HPDE6-E6E7 (cell line): ENCODE data around the gene DRD4.
A peak's percentile ranks its signal among the peaks of the same experiment; 100 is the strongest.

Experiments used
- DNase-seq: peaks from one replicate; pipeline ENCODE4 v3.0.0; 2011; ENCODE audit warnings: missing footprints; ENCODE audit errors: extremely low spot score

Gene DRD4

DNA sequence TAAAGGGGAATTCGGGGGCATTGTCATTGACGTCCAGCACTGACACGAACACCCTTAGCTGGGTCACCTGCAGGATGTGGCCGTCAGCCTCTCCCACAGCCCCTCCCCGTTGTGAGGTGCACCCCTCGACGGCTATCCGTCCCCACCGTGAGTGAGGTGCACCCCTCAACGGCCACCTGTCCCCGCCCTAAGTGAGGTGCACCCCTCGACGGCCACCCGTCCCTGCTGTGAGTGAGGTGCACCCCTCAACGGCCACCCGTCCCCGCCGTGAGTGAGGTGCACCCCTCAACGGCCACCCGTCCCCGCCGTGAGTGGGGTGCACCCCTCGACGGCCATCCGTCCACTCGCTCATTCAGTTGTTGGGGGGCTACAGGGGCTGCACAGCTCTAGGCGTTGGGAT is 15.2 kb upstream of the DRD4 start:
- DNase-seq: no peak

DNA sequence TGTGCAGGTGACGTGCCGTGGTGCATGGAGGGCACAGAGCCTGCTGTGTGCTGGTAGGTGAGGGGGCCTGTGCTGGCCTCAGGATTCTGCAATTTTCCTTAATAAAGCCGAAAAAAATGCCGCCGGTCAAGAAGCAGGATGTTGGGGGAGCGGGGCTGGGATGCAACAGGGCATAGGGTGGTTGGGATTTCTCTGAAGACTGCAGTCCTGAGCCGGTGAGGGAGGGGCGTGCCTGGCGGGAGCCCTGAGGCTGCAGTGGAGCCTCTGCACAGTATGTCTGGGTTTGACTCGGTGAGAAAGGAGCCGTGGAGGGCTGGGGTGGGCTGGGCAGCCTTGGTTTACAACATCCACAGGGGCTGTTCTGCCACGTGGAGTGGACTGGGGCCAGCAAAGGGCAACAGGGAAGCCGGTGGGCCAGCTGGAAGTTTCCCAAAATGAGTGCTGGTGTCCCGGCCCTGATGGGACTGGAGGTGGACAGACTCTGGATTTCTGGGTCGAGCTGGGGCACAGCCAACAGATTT is 13.7 kb upstream of the DRD4 start:
- no peak for DNase-seq

DNA sequence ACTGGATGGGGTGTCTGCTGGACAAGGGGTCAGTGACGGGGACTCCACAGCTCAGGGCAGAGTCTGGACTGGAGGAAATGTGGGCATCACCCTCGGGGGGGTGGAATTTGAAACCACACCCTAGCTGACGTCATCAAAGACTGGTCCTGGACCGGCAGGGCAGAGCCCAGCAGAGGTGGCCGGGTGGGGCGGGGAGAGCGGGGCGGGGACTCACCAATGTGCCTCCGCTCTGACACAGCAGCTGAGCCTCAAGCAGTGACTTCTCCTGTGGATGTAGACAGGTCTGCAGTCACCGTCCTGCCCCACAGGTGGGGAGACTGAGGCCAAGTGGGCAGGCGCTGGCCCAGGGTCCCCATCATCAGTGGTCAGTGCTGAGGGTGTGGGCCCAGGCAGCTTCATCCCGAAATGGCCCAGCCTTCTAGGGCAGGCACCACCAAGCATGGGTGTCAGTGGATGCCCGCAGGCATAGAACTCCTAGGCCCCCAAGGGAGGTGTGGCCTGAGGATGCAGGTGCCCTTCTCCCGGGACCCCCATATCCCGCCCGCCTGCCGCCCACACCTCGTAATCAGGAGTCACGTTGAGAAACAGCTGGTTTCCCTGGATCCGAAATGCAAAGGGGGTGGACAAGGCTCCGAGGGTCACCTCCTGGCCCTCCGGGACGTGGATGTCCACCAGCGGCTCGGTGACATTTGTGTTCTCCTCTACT is 12.9 kb upstream of the DRD4 start:
- DNase-seq: peak; percentile 48

DNA sequence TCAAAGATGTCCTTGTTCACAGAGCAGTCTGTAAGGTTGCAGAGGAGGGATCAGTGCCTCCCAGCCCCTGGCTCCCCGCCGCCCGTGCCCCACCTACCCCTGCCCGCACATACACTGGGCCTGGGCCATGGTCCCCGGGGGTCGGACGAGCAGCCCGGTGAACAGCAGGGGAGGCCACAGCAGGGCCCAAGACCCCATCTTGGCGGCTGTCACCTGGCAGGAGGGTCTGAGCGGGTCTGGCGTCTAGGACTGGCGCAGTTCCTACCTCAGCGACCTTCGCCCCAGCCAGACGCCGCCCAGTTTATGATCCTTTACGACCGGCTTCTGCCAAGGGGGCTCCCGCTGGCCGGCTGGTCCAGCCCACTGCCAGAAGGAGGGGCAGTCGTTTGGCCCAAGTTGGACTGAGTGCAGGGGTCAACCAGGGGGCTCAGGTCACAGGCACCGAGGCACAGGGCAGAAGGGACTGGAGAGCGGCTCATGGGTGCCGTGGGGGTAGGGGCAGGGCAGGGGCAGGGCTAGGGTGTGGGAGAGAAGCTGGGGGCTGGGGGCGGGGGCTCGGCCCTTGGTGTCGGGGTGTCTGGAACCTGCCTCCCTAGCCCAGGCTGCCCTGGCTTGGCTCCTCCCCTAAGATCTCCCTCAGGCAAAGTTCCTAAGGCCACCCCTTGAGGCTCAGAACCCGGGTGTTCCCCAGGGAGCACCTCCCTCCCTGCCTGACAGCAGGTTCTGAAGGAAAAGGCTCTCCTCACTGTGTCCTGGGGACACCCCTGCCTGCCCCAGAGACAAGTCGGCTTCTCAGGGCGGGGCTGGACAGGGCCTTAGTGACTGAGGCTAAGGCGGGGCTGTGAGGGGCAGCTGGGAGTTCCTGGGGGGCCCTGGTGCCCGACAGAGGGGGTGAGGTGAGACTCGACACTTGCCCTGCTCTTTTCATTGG is 12.1 kb upstream of the DRD4 start, which contains the start of gene CDHR5:
Gene CDHR5 (minus strand): TSS at position 251 of the 931 bp plus-strand sequence. CDS start 53 bp downstream, at position 198.
- no peak for DNase-seq

DNA sequence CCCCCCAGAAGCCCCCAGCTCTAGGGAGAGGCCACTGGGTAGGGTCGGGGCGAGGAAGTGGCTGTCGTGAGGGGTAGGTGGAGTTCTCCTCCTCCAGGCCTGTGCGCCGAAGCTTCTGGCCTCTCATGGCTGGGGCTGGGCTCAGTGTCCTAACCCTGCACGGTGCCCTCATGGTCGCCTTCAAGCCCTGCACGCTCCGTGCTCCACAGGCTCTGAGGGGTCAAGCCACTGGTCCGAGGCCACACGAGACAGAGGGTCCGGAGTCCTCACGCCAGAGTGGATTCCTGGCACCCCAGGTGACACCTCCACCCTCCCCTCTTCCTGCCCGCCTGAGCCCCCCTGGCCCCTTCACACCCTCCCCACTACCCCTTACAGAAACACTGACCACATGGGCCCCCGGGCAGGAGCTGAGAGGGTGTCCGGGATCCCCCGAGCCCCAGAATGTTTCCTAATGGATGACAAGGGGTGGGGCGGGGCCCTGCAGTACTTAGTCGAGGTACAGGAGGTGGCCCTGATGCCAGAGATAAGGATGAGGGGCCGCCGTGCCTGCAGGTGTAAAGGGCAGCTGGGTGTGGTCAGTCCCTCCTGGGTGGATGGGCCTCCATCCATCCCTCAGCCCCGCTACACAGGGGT is 11.3 kb upstream of the DRD4 start:
- no peak for DNase-seq

GRCh38 chr11:626475-627307 is 10.4 kb upstream of the DRD4 start, which contains the start of gene SCT:
SCT (minus strand) TSS chr11:627181; CDS start chr11:627143, 38 bp downstream.
- no peak for DNase-seq

GRCh38 chr11:627308-627576 is 9.8 kb upstream of the DRD4 start:
- no peak for DNase-seq

GRCh38 chr11:628056-628455 is 9.0 kb upstream of the DRD4 start:
- DNase-seq: no peak

GRCh38 chr11:629237-629583 is 7.9 kb upstream of the DRD4 start:
- no peak for DNase-seq

- DNase-seq: no peak
Measured at GRCh38 chr11:630871-631270, 6.2 kb upstream of the DRD4 start.

GRCh38 chr11:635945-636510 is 1.0 kb upstream of the DRD4 start:
- no peak for DNase-seq

- DNase-seq: no peak
Measured at GRCh38 chr11:637333-637592, 194 bp downstream of the DRD4 start.

DNA sequence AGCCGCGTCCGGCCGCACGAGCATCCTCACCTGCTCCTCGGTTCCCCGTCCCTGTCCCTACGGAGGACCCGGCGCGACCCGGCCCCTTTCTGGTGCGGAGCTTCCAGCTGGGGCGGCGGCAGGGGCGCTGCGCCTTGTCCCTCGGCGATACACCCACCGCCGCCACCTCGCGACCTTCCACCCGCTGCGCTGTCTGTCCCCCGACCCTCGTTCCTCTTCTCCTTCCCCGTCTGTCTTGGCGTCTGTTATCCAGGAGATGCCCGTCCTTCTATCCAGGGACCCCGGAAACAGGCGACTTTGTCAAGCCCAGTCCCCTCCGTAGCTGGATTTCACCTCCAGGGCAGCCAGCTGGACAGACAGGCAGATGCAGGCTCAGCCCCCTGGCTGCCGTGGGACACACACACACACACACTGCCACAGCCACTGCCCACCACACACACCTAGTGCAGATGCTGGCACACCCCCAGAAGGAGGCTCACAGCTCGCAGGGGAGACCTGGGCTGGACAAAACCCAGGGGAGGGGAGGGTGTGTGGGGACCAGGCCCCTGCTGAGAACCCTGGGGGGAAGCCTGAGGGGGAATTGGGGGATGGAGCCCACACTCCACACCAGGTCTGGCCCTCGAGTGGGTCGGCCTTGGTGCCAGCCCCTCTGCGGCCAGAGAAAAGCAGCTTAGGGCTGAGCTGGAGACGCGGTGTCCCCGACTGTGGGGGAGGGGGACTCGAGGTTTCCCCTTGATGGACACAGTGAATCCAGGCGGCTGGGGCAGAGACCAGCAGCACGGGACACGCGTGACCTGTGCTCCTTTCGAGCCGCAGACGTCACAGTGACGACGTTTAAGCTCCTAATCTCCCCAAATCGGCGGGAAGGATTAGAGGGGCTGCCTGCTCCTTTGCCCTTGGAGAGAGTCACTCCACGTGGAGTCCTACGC is 788 bp downstream of the DRD4 start:
- no peak for DNase-seq

DNA sequence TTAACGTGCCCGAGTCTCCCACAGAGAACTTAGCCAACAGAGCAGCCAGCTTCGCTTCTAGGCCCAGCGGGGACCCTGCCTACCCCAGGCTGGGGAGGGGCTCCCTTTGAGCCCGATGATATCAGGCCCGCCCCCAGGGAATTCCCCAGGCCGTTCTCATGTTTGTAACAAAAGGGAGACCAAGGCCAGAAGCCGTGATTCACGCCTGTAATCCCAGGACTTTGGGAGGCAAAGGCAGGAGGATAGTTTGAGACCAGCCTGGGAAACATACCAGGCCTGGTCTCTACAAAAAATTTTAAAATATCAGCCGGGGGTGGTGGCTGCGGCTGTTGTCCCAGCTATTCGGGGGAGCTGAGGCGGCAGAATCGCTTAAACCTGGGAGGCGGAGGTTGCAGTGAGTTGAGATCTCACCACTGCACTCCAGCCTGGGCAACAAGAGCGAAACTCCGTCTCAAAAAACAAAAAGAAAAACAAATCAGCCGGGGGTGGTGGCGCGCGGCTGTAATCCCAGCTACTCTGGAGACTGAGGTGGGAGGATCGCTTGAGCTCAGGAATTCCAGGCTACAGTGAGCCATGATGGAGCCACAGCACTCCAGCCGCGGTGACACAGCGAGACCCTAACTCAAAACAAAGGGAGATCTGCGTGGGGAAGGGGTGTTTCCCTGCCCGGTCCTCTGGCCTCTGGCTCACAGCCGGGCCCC is 1.7 kb downstream of the DRD4 start:
- no peak for DNase-seq

GRCh38 chr11:639332-639955 is 2.4 kb downstream of the DRD4 start:
- DNase-seq: no peak

GRCh38 chr11:640021-640706 is 3.1 kb downstream of the DRD4 start:
- no peak for DNase-seq

- no peak for DNase-seq
Measured at GRCh38 chr11:641806-642370, 4.8 kb downstream of the DRD4 start.

GRCh38 chr11:643366-643765 is 6.3 kb downstream of the DRD4 start:
- DNase-seq: no peak
